Keratinocyte (primary cell): ENCODE data around the gene CDX2. TPM values are rescaled to one million over a fixed set of nuclear protein-coding genes. Genes with fewer than 3 reads are reported as not detected.

Source experiments
- DNase-seq: peaks from one replicate; pipeline ENCODE4 v3.0.0-alpha.2; 2011; ENCODE audit warnings: low read depth, missing footprints, low spot score
- FAIRE-seq: peaks from 2 replicates; lab custom pipeline; 2011; peaks lifted over from hg19 to GRCh38; lab: Jason Lieb, UNC
- H2AFZ ChIP-seq: 2 replicates; pipeline ENCODE4 v1.6.0; 2012; ENCODE audit warnings: low read length, control low read depth, inconsistent platforms; ENCODE audit not compliant: control insufficient read depth
- H3K27ac ChIP-seq: 2 replicates; pipeline ENCODE4 v1.5.1; 2011; ENCODE audit warnings: low read length; ENCODE audit not compliant: control insufficient read depth, insufficient read depth
- H3K27me3 ChIP-seq: 3 replicates; pipeline ENCODE4 v1.6.0; 2011; ENCODE audit warnings: low read length; ENCODE audit not compliant: control insufficient read depth, insufficient read depth; ENCODE audit errors: extremely low read depth
- H3K36me3 ChIP-seq, 2 experiments: 2 replicates in 1 of 2; 3 replicates in 1 of 2; pipeline ENCODE4 v1.5.1; 2011; ENCODE audit warnings: low read length in 2 of 2, mild to moderate bottlenecking in 1 of 2; ENCODE audit not compliant: control insufficient read depth in 2 of 2, insufficient read depth in 2 of 2; ENCODE audit errors: extremely low read depth in 1 of 2
- H3K4me1 ChIP-seq: 3 replicates; pipeline ENCODE4 v1.5.1; 2011; ENCODE audit warnings: low read length; ENCODE audit not compliant: control insufficient read depth, insufficient read depth; ENCODE audit errors: extremely low read depth
- H3K4me2 ChIP-seq: 3 replicates; pipeline ENCODE4 v1.6.0; 2011; ENCODE audit warnings: low read depth, low read length; ENCODE audit not compliant: control insufficient read depth, insufficient read depth; ENCODE audit errors: extremely low read depth
- H3K4me3 ChIP-seq, 3 experiments: fragments of 200-600 bp in 1 of 3; sonication (generic) in 1 of 3; 2 replicates in 2 of 3; 3 replicates in 1 of 3; pipeline ENCODE4 v1.5.1; 2011 to 2016; ENCODE audit warnings: low read length in 3 of 3, mild to moderate bottlenecking in 3 of 3, control low read depth in 2 of 3, inconsistent platforms in 1 of 3, low read depth in 1 of 3, mixed read lengths in 1 of 3, mixed run types in 1 of 3, moderate library complexity in 1 of 3; ENCODE audit not compliant: control insufficient read depth in 2 of 3, insufficient read depth in 2 of 3; ENCODE audit errors: extremely low read depth in 1 of 3
- H3K79me2 ChIP-seq: 2 replicates; pipeline ENCODE4 v1.6.0; 2012; ENCODE audit warnings: low read length; ENCODE audit not compliant: control insufficient read depth, insufficient read depth
- H3K9ac ChIP-seq: 3 replicates; pipeline ENCODE4 v1.6.0; 2011; ENCODE audit warnings: low read length; ENCODE audit not compliant: control insufficient read depth, insufficient read depth; ENCODE audit errors: extremely low read depth
- H3K9me1 ChIP-seq: 3 replicates; pipeline ENCODE4 v1.6.0; 2011; ENCODE audit warnings: low read length; ENCODE audit not compliant: control insufficient read depth, insufficient read depth; ENCODE audit errors: extremely low read depth
- H3K9me3 ChIP-seq: 2 replicates; pipeline ENCODE4 v1.5.1; 2012; ENCODE audit warnings: low read depth, low read length; ENCODE audit not compliant: control insufficient read depth
- H4K20me1 ChIP-seq: 3 replicates; pipeline ENCODE4 v1.6.0; 2011; ENCODE audit warnings: low read length; ENCODE audit not compliant: control insufficient read depth, insufficient read depth; ENCODE audit errors: extremely low read depth
- EZH2 ChIP-seq: IDR thresholded peaks from one replicate; pipeline ENCODE4 v1.6.1; 2012; ENCODE audit warnings: inconsistent platforms, mild to moderate bottlenecking, low read length, moderate library complexity
- dilution Hi-C: fragments of 300-500 bp; cut with MboI; formaldehyde crosslinking; loops from one replicate; pipeline ENCODE4 v1.7.0; 2020; ENCODE audit warnings: low sequenced_read_pairs; ENCODE audit not compliant: extremely low pct_ligation_motif_present
- polyA plus RNA-seq, 5 experiments: library from polyadenylated mRNA; depleted of rRNA in 3 of 5; stranded (reverse) in 3 of 5; stranded (forward) in 1 of 5; unstranded in 1 of 5; fragments of >200 nt; gene quantifications; 1 replicate in 1 of 5; 2 replicates in 3 of 5; 3 replicates in 1 of 5; pipeline versions ENCODE4 v1.2.1 to v1.2.3, GENCODE V29; 2011 to 2012; ENCODE audit warnings: missing spikeins in 2 of 5, low read depth in 1 of 5, low replicate concordance in 1 of 5
- TF ChIP-seq, protein P1 (sequence below), 3 experiments: IDR thresholded peaks in 1 of 3; conservative IDR thresholded peaks in 1 of 3; optimal IDR thresholded peaks in 1 of 3; 2 replicates in 2 of 3; 3 replicates in 1 of 3; pipeline versions ENCODE3 to v1.5.1; 2011; ENCODE audit warnings: low read length in 3 of 3, mild to moderate bottlenecking in 3 of 3, moderate library complexity in 2 of 3, control low read depth in 1 of 3, inconsistent platforms in 1 of 3; ENCODE audit not compliant: insufficient read depth in 2 of 3; ENCODE audit errors: extremely low read depth in 1 of 3

Gene CDX2
- polyA plus RNA-seq, 1 donor (not counting 4 experiments of a cell fraction or from before 2014, with no cell fraction given) = not detected

DNA sequence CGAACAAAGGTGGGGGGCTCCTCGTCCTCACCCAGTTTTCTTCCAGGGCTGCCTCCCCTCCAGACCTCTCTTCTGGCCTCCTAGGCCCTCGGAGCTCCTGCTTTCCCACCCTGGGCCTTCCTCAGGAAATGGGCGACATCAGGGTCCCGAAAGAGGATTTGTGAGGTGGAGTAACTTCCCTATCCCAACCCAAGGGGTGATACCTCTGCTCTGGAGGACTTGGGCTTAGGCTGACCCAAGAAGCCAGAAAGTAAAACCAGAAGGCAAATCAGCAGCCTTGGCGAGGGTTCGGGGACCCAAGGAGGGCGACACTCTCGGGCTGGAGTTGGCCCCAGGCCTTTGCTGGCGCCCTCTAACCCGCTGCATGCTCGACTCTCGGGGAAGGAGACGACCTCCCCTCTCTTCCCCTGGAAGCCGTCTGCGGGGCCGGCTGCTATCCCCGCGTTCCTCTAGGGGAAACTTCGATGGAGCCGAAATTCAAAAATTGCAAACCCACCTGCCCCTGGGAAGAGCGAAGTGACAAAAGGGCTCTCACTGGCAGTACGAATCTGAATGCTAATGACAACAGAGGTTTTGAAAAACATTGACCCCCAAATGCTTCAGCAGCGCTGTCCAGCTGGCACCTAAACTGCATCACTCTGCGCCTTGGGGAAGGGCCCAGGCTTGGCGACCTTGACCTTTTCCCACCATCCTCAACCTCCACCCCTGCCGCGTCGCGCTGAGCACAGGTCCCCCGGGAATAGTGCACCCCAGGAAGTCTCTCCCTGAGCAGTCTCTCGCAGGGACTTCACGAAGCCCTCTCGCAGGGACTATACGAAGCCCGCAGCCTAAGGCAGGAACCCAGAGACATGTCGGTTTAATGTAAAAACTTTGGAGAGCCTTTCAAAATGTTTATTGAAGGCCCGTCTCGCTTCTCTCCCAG is 46.9 kb downstream of the CDX2 start:
- Histone ChIP-seq H3K9me3 (peaks cover 7% of the 10 kb centered on the region), H3K4me1 (peaks cover 2% of the 10 kb centered on the region), H3K4me2 (no peak overlapping the region), H3K4me3 (no peak overlapping the region), H3K27ac (no peak overlapping the region), H3K9ac (no peak overlapping the region), H3K9me1 (no peaks in the 10 kb centered on the region), H3K36me3 (no peaks in the 10 kb centered on the region), H2AFZ (no peak overlapping the region), H3K27me3 (peaks cover 100% of the 10 kb centered on the region), H3K79me2 (no peaks in the 10 kb centered on the region), H4K20me1 (peaks cover 5% of the 10 kb centered on the region)
- FAIRE-seq (no peak), DNase-seq (no peak)
- TF ChIP-seq, protein P1, sequence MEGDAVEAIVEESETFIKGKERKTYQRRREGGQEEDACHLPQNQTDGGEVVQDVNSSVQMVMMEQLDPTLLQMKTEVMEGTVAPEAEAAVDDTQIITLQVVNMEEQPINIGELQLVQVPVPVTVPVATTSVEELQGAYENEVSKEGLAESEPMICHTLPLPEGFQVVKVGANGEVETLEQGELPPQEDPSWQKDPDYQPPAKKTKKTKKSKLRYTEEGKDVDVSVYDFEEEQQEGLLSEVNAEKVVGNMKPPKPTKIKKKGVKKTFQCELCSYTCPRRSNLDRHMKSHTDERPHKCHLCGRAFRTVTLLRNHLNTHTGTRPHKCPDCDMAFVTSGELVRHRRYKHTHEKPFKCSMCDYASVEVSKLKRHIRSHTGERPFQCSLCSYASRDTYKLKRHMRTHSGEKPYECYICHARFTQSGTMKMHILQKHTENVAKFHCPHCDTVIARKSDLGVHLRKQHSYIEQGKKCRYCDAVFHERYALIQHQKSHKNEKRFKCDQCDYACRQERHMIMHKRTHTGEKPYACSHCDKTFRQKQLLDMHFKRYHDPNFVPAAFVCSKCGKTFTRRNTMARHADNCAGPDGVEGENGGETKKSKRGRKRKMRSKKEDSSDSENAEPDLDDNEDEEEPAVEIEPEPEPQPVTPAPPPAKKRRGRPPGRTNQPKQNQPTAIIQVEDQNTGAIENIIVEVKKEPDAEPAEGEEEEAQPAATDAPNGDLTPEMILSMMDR (optimal IDR thresholded peaks at IDR 0.05 in 1 of 3, IDR thresholded peaks at IDR 0.05 in 1 of 3, conservative IDR thresholded peaks at IDR 0.05 in 1 of 3; ENCODE audit: extremely low read depth in 1 of 3, insufficient read depth in 2 of 3, low read length in 3 of 3) = no peak
- TF ChIP-seq EZH2 = peak; percentile 70
- dilution Hi-C loops = no loop called here

DNA sequence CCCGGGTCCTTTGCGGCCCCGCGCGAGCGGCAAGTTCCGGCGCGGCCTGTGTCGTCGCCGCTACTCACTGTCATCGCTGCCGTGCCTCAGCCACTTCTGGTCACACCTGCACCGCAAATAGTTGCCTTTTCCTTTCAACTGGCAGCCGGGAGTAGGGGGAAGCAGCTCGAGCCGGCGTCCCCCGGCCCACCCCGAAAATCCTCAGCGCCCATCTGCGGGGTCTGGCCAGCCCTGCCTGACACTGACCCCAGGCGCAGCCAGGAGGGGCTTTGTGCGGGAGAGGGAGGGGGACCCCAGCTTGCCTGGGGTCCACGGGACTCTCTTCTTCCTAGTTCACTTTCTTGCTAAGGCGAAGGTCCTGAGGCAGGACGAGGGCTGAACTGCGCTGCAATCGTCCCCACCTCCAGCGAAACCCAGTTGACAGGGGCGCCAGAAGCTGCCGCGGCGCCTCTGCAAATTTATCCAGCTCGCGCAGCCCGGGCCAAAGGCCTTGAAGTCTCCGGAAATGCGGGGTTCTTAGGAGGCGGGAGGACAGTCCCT is 47.6 kb downstream of the CDX2 start:
- Histone ChIP-seq H3K4me3 (peak overlapping the region; percentile 14 to 44 (median 36)), H3K36me3 (no peaks in the 10 kb centered on the region), H3K9me1 (no peaks in the 10 kb centered on the region), H3K27me3 (peaks cover 100% of the 10 kb centered on the region), H3K9me3 (peaks cover 7% of the 10 kb centered on the region), H3K27ac (no peak overlapping the region), H3K4me2 (peak overlapping the region; percentile 78), H2AFZ (peak overlapping the region; percentile 26), H3K9ac (no peak overlapping the region), H3K79me2 (no peaks in the 10 kb centered on the region), H4K20me1 (peaks cover 5% of the 10 kb centered on the region), H3K4me1 (peaks cover 2% of the 10 kb centered on the region)
- TF ChIP-seq, protein P1 (optimal IDR thresholded peaks at IDR 0.05 in 1 of 3, IDR thresholded peaks at IDR 0.05 in 1 of 3, conservative IDR thresholded peaks at IDR 0.05 in 1 of 3; ENCODE audit: extremely low read depth in 1 of 3, insufficient read depth in 2 of 3, low read length in 3 of 3) = no peak
- TF ChIP-seq EZH2 = peak; percentile 8
- DNase-seq (no peak), FAIRE-seq (no peak)
- dilution Hi-C loops = no loop called here
